ENCODE measurements around the gene NOP9.

GRCh38 chr14:24280797-24281460 lies 18.7 kb upstream of the NOP9 start:
- TF ChIP-seq CTCF (IDR thresholded peaks at IDR 0.05; ENCODE audit: low read length) (no peak), EZH2 (IDR thresholded peaks at IDR 0.05; ENCODE audit: borderline replicate concordance, low read length) (no peak)
